ENCODE measurements around the gene IRAK4. TPM values are rescaled to one million over a fixed set of nuclear protein-coding genes. Genes with fewer than 3 reads are reported as not detected.
A peak's percentile ranks its signal among the peaks of the same experiment; 100 is the strongest.
"Not testable (repeated sequence)": the region's sequence is repeated elsewhere in the genome, so short reads cannot be mapped to it uniquely, and the experiment has no call there.

Gene IRAK4
- polyA plus RNA-seq, 2 donors: 10.9 to 15.5 TPM

- no peak overlapping the region for H3K4me3 ChIP-seq (ENCODE audit: low read depth in 1 of 2, low read length in 2 of 2)
- H3K27ac ChIP-seq (ENCODE audit: low read depth in 2 of 2, low read length in 1 of 2): no peak overlapping the region
- H3K9me3 ChIP-seq (ENCODE audit: control insufficient read depth in 2 of 2, insufficient read depth in 1 of 2, low read depth in 1 of 2, low read length in 1 of 2): no peaks in the 10 kb centered on the region
- no peaks in the 10 kb centered on the region for H3K27me3 ChIP-seq (ENCODE audit: control insufficient read depth in 1 of 2, insufficient read depth in 2 of 2, low read length in 2 of 2)
- WGBS, 2 donors: 74 to 80% methylated on average over 3 of the region's 3 CpGs
- peaks cover 4 to 8% of the 10 kb centered on the region in 2 donors for H3K36me3 ChIP-seq (ENCODE audit: control insufficient read depth in 2 of 2, insufficient read depth in 2 of 2, low read length in 1 of 2)
- no peaks in the 10 kb centered on the region for H3K4me1 ChIP-seq (ENCODE audit: control insufficient read depth in 2 of 2, insufficient read depth in 2 of 2, low read length in 1 of 2)
Observed at GRCh38 chr12:43740511-43741100, 18.1 kb upstream of the IRAK4 start.

- Histone ChIP-seq H3K27ac (ENCODE audit: low read depth in 2 of 2, low read length in 1 of 2) (no peak overlapping the region), H3K36me3 (ENCODE audit: control insufficient read depth in 2 of 2, insufficient read depth in 2 of 2, low read length in 1 of 2) (peaks cover 4 to 5% of the 10 kb centered on the region in 2 donors), H3K4me1 (ENCODE audit: control insufficient read depth in 2 of 2, insufficient read depth in 2 of 2, low read length in 1 of 2) (no peaks in the 10 kb centered on the region), H3K27me3 (ENCODE audit: control insufficient read depth in 1 of 2, insufficient read depth in 2 of 2, low read length in 2 of 2) (no peaks in the 10 kb centered on the region), H3K9me3 (ENCODE audit: control insufficient read depth in 2 of 2, insufficient read depth in 1 of 2, low read depth in 1 of 2, low read length in 1 of 2) (no peaks in the 10 kb centered on the region), H3K4me3 (ENCODE audit: low read depth in 1 of 2, low read length in 2 of 2) (no peak overlapping the region)
Observed at GRCh38 chr12:43742106-43742505, 16.6 kb upstream of the IRAK4 start.

GRCh38 chr12:43744826-43745225 lies 13.9 kb upstream of the IRAK4 start:
- no peaks in the 10 kb centered on the region for H3K9me3 ChIP-seq (ENCODE audit: control insufficient read depth in 2 of 2, insufficient read depth in 1 of 2, low read depth in 1 of 2, low read length in 1 of 2)
- H3K4me3 ChIP-seq (ENCODE audit: low read depth in 1 of 2, low read length in 2 of 2): no peak overlapping the region
- H3K4me1 ChIP-seq (ENCODE audit: control insufficient read depth in 2 of 2, insufficient read depth in 2 of 2, low read length in 1 of 2): no peaks in the 10 kb centered on the region
- H3K27me3 ChIP-seq (ENCODE audit: control insufficient read depth in 1 of 2, insufficient read depth in 2 of 2, low read length in 2 of 2): no peaks in the 10 kb centered on the region
- H3K36me3 ChIP-seq (ENCODE audit: control insufficient read depth in 2 of 2, insufficient read depth in 2 of 2, low read length in 1 of 2): peaks cover 4 to 5% of the 10 kb centered on the region in 2 donors
- H3K27ac ChIP-seq (ENCODE audit: low read depth in 2 of 2, low read length in 1 of 2): no peak overlapping the region

- H3K4me1 ChIP-seq (ENCODE audit: control insufficient read depth in 2 of 2, insufficient read depth in 2 of 2, low read length in 1 of 2): no peaks in the 10 kb centered on the region
- WGBS, 2 donors: 84 to 91% methylated on average over 5 of the region's 5 CpGs
- no peak overlapping the region for H3K27ac ChIP-seq (ENCODE audit: low read depth in 2 of 2, low read length in 1 of 2)
- H3K36me3 ChIP-seq (ENCODE audit: control insufficient read depth in 2 of 2, insufficient read depth in 2 of 2, low read length in 1 of 2): peaks cover 0 to 2% of the 10 kb centered on the region in 2 donors
- H3K27me3 ChIP-seq (ENCODE audit: control insufficient read depth in 1 of 2, insufficient read depth in 2 of 2, low read length in 2 of 2): no peaks in the 10 kb centered on the region
- no peaks in the 10 kb centered on the region for H3K9me3 ChIP-seq (ENCODE audit: control insufficient read depth in 2 of 2, insufficient read depth in 1 of 2, low read depth in 1 of 2, low read length in 1 of 2)
- H3K4me3 ChIP-seq (ENCODE audit: low read depth in 1 of 2, low read length in 2 of 2): no peak overlapping the region
Observed at GRCh38 chr12:43749016-43749415, 9.7 kb upstream of the IRAK4 start.

- no peaks in the 10 kb centered on the region for H3K4me1 ChIP-seq (ENCODE audit: control insufficient read depth in 2 of 2, insufficient read depth in 2 of 2, low read length in 1 of 2)
- H3K9me3 ChIP-seq (ENCODE audit: control insufficient read depth in 2 of 2, insufficient read depth in 1 of 2, low read depth in 1 of 2, low read length in 1 of 2): no peaks in the 10 kb centered on the region
- WGBS, 2 donors: 91 to 94% methylated on average over 3 of the region's 3 CpGs
- H3K36me3 ChIP-seq (ENCODE audit: control insufficient read depth in 2 of 2, insufficient read depth in 2 of 2, low read length in 1 of 2): no peaks in the 10 kb centered on the region
- H3K27me3 ChIP-seq (ENCODE audit: control insufficient read depth in 1 of 2, insufficient read depth in 2 of 2, low read length in 2 of 2): no peaks in the 10 kb centered on the region
- no peak overlapping the region for H3K4me3 ChIP-seq (ENCODE audit: low read depth in 1 of 2, low read length in 2 of 2)
- H3K27ac ChIP-seq (ENCODE audit: low read depth in 2 of 2, low read length in 1 of 2): no peak overlapping the region
Observed at GRCh38 chr12:43750814-43751213, 7.9 kb upstream of the IRAK4 start.

GRCh38 chr12:43751360-43751759 lies 7.4 kb upstream of the IRAK4 start:
- not testable (repeated sequence) for H3K27ac ChIP-seq (ENCODE audit: low read depth in 2 of 2, low read length in 1 of 2); H3K4me3 ChIP-seq (ENCODE audit: low read depth in 1 of 2, low read length in 2 of 2); H3K36me3 ChIP-seq (ENCODE audit: control insufficient read depth in 2 of 2, insufficient read depth in 2 of 2, low read length in 1 of 2); H3K27me3 ChIP-seq (ENCODE audit: control insufficient read depth in 1 of 2, insufficient read depth in 2 of 2, low read length in 2 of 2); H3K9me3 ChIP-seq (ENCODE audit: control insufficient read depth in 2 of 2, insufficient read depth in 1 of 2, low read depth in 1 of 2, low read length in 1 of 2); H3K4me1 ChIP-seq (ENCODE audit: control insufficient read depth in 2 of 2, insufficient read depth in 2 of 2, low read length in 1 of 2)
- 96 to 100% methylated on average over 4 to 5 of the region's 6 CpGs for WGBS, 2 donors

GRCh38 chr12:43754015-43754414 lies 4.7 kb upstream of the IRAK4 start:
- no peaks in the 10 kb centered on the region for H3K36me3 ChIP-seq (ENCODE audit: control insufficient read depth in 2 of 2, insufficient read depth in 2 of 2, low read length in 1 of 2)
- no peak overlapping the region for H3K27ac ChIP-seq (ENCODE audit: low read depth in 2 of 2, low read length in 1 of 2)
- no peaks in the 10 kb centered on the region for H3K27me3 ChIP-seq (ENCODE audit: control insufficient read depth in 1 of 2, insufficient read depth in 2 of 2, low read length in 2 of 2)
- 94 to 96% methylated on average over 3 of the region's 3 CpGs for WGBS, 2 donors
- H3K4me3 ChIP-seq (ENCODE audit: low read depth in 1 of 2, low read length in 2 of 2): no peak overlapping the region
- H3K4me1 ChIP-seq (ENCODE audit: control insufficient read depth in 2 of 2, insufficient read depth in 2 of 2, low read length in 1 of 2): peaks cover 0 to 3% of the 10 kb centered on the region in 2 donors
- H3K9me3 ChIP-seq (ENCODE audit: control insufficient read depth in 2 of 2, insufficient read depth in 1 of 2, low read depth in 1 of 2, low read length in 1 of 2): no peaks in the 10 kb centered on the region

- H3K4me1 ChIP-seq (ENCODE audit: control insufficient read depth in 2 of 2, insufficient read depth in 2 of 2, low read length in 1 of 2): peaks cover 3 to 11% of the 10 kb centered on the region in 2 donors
- H3K9me3 ChIP-seq (ENCODE audit: control insufficient read depth in 2 of 2, insufficient read depth in 1 of 2, low read depth in 1 of 2, low read length in 1 of 2): no peaks in the 10 kb centered on the region
- peak overlapping the region; percentile 74 to 86 for H3K4me3 ChIP-seq (ENCODE audit: low read depth in 1 of 2, low read length in 2 of 2)
- no peaks in the 10 kb centered on the region for H3K27me3 ChIP-seq (ENCODE audit: control insufficient read depth in 1 of 2, insufficient read depth in 2 of 2, low read length in 2 of 2)
- 0 to 3% methylated on average over 18 of the region's 18 CpGs for WGBS, 2 donors
- H3K36me3 ChIP-seq (ENCODE audit: control insufficient read depth in 2 of 2, insufficient read depth in 2 of 2, low read length in 1 of 2): no peaks in the 10 kb centered on the region
- peak overlapping the region; percentile 95 to 99 for H3K27ac ChIP-seq (ENCODE audit: low read depth in 2 of 2, low read length in 1 of 2)
Observed at GRCh38 chr12:43758247-43758727, 464 bp upstream of the IRAK4 start.

- Histone ChIP-seq H3K27ac (ENCODE audit: low read depth in 2 of 2, low read length in 1 of 2) (peak overlapping the region in 1 of 2 donors; percentile 37), H3K27me3 (ENCODE audit: control insufficient read depth in 1 of 2, insufficient read depth in 2 of 2, low read length in 2 of 2) (no peaks in the 10 kb centered on the region), H3K9me3 (ENCODE audit: control insufficient read depth in 2 of 2, insufficient read depth in 1 of 2, low read depth in 1 of 2, low read length in 1 of 2) (no peaks in the 10 kb centered on the region), H3K4me3 (ENCODE audit: low read depth in 1 of 2, low read length in 2 of 2) (peak overlapping the region; percentile 74 to 86), H3K36me3 (ENCODE audit: control insufficient read depth in 2 of 2, insufficient read depth in 2 of 2, low read length in 1 of 2) (no peaks in the 10 kb centered on the region), H3K4me1 (ENCODE audit: control insufficient read depth in 2 of 2, insufficient read depth in 2 of 2, low read length in 1 of 2) (peaks cover 3 to 11% of the 10 kb centered on the region in 2 donors)
- 59 to 74% methylated on average over 2 of the region's 2 CpGs for WGBS, 2 donors
Observed at GRCh38 chr12:43760396-43760795, 1.6 kb downstream of the IRAK4 start.

- Histone ChIP-seq H3K4me3 (ENCODE audit: low read depth in 1 of 2, low read length in 2 of 2) (peak overlapping the region in 1 of 2 donors; percentile 86), H3K27me3 (ENCODE audit: control insufficient read depth in 1 of 2, insufficient read depth in 2 of 2, low read length in 2 of 2) (no peaks in the 10 kb centered on the region), H3K4me1 (ENCODE audit: control insufficient read depth in 2 of 2, insufficient read depth in 2 of 2, low read length in 1 of 2) (peaks cover 3 to 11% of the 10 kb centered on the region in 2 donors), H3K9me3 (ENCODE audit: control insufficient read depth in 2 of 2, insufficient read depth in 1 of 2, low read depth in 1 of 2, low read length in 1 of 2) (no peaks in the 10 kb centered on the region), H3K36me3 (ENCODE audit: control insufficient read depth in 2 of 2, insufficient read depth in 2 of 2, low read length in 1 of 2) (no peaks in the 10 kb centered on the region), H3K27ac (ENCODE audit: low read depth in 2 of 2, low read length in 1 of 2) (peak overlapping the region in 1 of 2 donors; percentile 49)
Observed at GRCh38 chr12:43761500-43761899, 2.7 kb downstream of the IRAK4 start.

Data from esophagus (tissue), 2 donors.